H1 (cell line): Measurements from ENCODE around the gene BAHD1. TPM values are rescaled to one million over a fixed set of nuclear protein-coding genes. Genes with fewer than 3 reads are reported as not detected.

Source experiments
- CTCF ChIA-PET: fragments of 300-600 bp; sonication (Branson Sonifier 250); formaldehyde crosslinking; loops from one replicate; lab custom pipeline; 2021; ENCODE audit not compliant: partially characterized antibody; lab: Charles Lee
- POLR2A ChIA-PET: fragments of 300-600 bp; sonication (Branson Sonifier 250); formaldehyde crosslinking; loops from one replicate; lab custom pipeline; 2021; ENCODE audit warnings: inconsistent platforms; ENCODE audit not compliant: partially characterized antibody; lab: Charles Lee
- DNase-seq, 2 experiments: peaks; one replicate each; pipeline versions ENCODE4 v3.0.0 to v3.0.0-alpha.2; 2010 to 2022; ENCODE audit warnings: low spot score in 2 of 2, low read depth in 1 of 2, mixed read lengths in 1 of 2
- FAIRE-seq: peaks from 2 replicates; lab custom pipeline; 2011; peaks lifted over from hg19 to GRCh38; lab: Jason Lieb, UNC
- H2AFZ ChIP-seq: 2 replicates; pipeline ENCODE4 v1.8.1; 2012; ENCODE audit warnings: low read length, inconsistent platforms
- H2AK5ac ChIP-seq: 2 replicates; pipeline ENCODE4 v1.6.1; 2013; ENCODE audit warnings: low read depth, low read length
- H2BK120ac ChIP-seq: replicated peaks from 2 replicates; pipeline ENCODE3; 2013; ENCODE audit warnings: low read depth, low read length, inconsistent platforms
- H2BK12ac ChIP-seq: 2 replicates; pipeline ENCODE4 v1.6.1; 2013; ENCODE audit warnings: low read depth, low read length
- H2BK15ac ChIP-seq: 2 replicates; pipeline ENCODE4 v1.6.1; 2013; ENCODE audit warnings: low read length
- H2BK20ac ChIP-seq: 2 replicates; pipeline ENCODE4 v1.6.1; 2013; ENCODE audit warnings: low read length
- H2BK5ac ChIP-seq: 2 replicates; pipeline ENCODE4 v1.6.1; 2013; ENCODE audit warnings: low read depth, low read length
- H3K14ac ChIP-seq: 2 replicates; pipeline ENCODE4 v1.6.1; 2013; ENCODE audit warnings: inconsistent platforms; ENCODE audit not compliant: insufficient read length
- H3K18ac ChIP-seq: 2 replicates; pipeline ENCODE4 v1.6.1; 2013; ENCODE audit warnings: low read length; ENCODE audit errors: extremely low read depth
- H3K23ac ChIP-seq: 2 replicates; pipeline ENCODE4 v1.6.1; 2013; ENCODE audit warnings: inconsistent platforms; ENCODE audit not compliant: insufficient read length
- H3K23me2 ChIP-seq: 2 replicates; pipeline ENCODE4 v1.6.1; 2013; ENCODE audit warnings: low read depth, low read length
- H3K27ac ChIP-seq: 2 replicates; pipeline ENCODE4 v1.6.1; 2011; ENCODE audit warnings: low read depth, low read length, inconsistent platforms
- H3K27me3 ChIP-seq, 4 experiments: replicated peaks in 1 of 4; 1 replicate in 1 of 4; 2 replicates in 3 of 4; pipeline versions ENCODE4 v1.6.1 to v1.8.1; 2011 to 2013; ENCODE audit warnings: low read length in 3 of 4, mild to moderate bottlenecking in 3 of 4, inconsistent platforms in 2 of 4, mixed read lengths in 2 of 4, moderate library complexity in 1 of 4; ENCODE audit not compliant: control insufficient read depth in 3 of 4, insufficient read depth in 3 of 4; ENCODE audit errors: extremely low read depth in 1 of 4
- H3K36me3 ChIP-seq, 4 experiments: 2 replicates each; pipeline versions ENCODE4 v1.6.1 to v1.8.1; 2011 to 2013; ENCODE audit warnings: mild to moderate bottlenecking in 4 of 4, low read length in 3 of 4, moderate library complexity in 2 of 4, control low read depth in 1 of 4, inconsistent platforms in 1 of 4; ENCODE audit not compliant: insufficient read depth in 4 of 4, control insufficient read depth in 2 of 4
- H3K4ac ChIP-seq: replicated peaks from 2 replicates; pipeline ENCODE3; 2013; ENCODE audit warnings: low read length, low read depth, mixed read lengths, inconsistent platforms; ENCODE audit not compliant: insufficient read length
- H3K4me1 ChIP-seq, 4 experiments: replicated peaks in 1 of 4; 1 replicate in 1 of 4; 2 replicates in 3 of 4; pipeline versions ENCODE4 v1.6.1 to v1.8.1; 2011 to 2013; ENCODE audit warnings: low read length in 3 of 4, inconsistent platforms in 2 of 4, mixed read lengths in 1 of 4; ENCODE audit not compliant: insufficient read depth in 4 of 4, control insufficient read depth in 3 of 4
- H3K4me2 ChIP-seq, 2 experiments: 2 replicates each; pipeline versions ENCODE4 v1.6.1 to v1.8.1; 2011 to 2013; ENCODE audit warnings: low read depth in 2 of 2, low read length in 2 of 2, control low read depth in 1 of 2, inconsistent platforms in 1 of 2, mild to moderate bottlenecking in 1 of 2; ENCODE audit not compliant: insufficient read depth in 1 of 2
- H3K4me3 ChIP-seq, 4 experiments: fragments of 200-600, 300-600 bp in 1 of 4; sonication (generic), shearing (Covaris generic), sonication (Bioruptor Twin) in 1 of 4; 2 replicates each; pipeline versions ENCODE4 v1.5.1 to v1.8.1; 2011 to 2016; ENCODE audit warnings: low read length in 4 of 4, low read depth in 3 of 4, control low read depth in 2 of 4, inconsistent platforms in 2 of 4, mild to moderate bottlenecking in 2 of 4, mixed read lengths in 1 of 4, moderate library complexity in 1 of 4; ENCODE audit not compliant: insufficient read depth in 2 of 4; ENCODE audit errors: extremely low read depth in 1 of 4
- H3K56ac ChIP-seq: replicated peaks from 2 replicates; pipeline ENCODE3; 2013; ENCODE audit warnings: low read depth, mild to moderate bottlenecking, mixed read lengths, low read length, inconsistent platforms; ENCODE audit not compliant: insufficient read length
- H3K79me1 ChIP-seq: 2 replicates; pipeline ENCODE4 v1.6.1; 2013; ENCODE audit warnings: low read depth, low read length, control low read depth
- H3K79me2 ChIP-seq, 2 experiments: 2 replicates each; pipeline versions ENCODE4 v1.6.1 to v1.8.1; 2012 to 2013; ENCODE audit warnings: low read length in 2 of 2, mild to moderate bottlenecking in 2 of 2, inconsistent platforms in 1 of 2; ENCODE audit not compliant: insufficient read depth in 2 of 2, control insufficient read depth in 1 of 2
- H3K9ac ChIP-seq, 4 experiments: replicated peaks in 1 of 4; 1 replicate in 1 of 4; 2 replicates in 3 of 4; pipeline versions ENCODE4 v1.6.1 to v1.8.1; 2011 to 2013; ENCODE audit warnings: low read depth in 3 of 4, low read length in 3 of 4, control low read depth in 2 of 4, mild to moderate bottlenecking in 2 of 4, moderate library complexity in 2 of 4, inconsistent platforms in 1 of 4; ENCODE audit errors: extremely low read depth in 1 of 4
- H3K9me3 ChIP-seq, 2 experiments: 2 replicates each; pipeline versions ENCODE4 v1.6.1 to v1.8.1; 2012 to 2013; ENCODE audit warnings: mild to moderate bottlenecking in 2 of 2, moderate library complexity in 2 of 2, control low read depth in 1 of 2, inconsistent platforms in 1 of 2, low read depth in 1 of 2, low read length in 1 of 2, mixed read lengths in 1 of 2; ENCODE audit not compliant: insufficient read depth in 2 of 2
- H4K20me1 ChIP-seq, 2 experiments: replicated peaks in 1 of 2; 2 replicates each; pipeline versions ENCODE3 to v1.8.1; 2011 to 2013; ENCODE audit warnings: inconsistent platforms in 2 of 2, low read length in 2 of 2, mild to moderate bottlenecking in 1 of 2; ENCODE audit not compliant: insufficient read depth in 2 of 2, control insufficient read depth in 1 of 2
- H4K5ac ChIP-seq: 2 replicates; pipeline ENCODE4 v1.6.1; 2013; ENCODE audit warnings: low read length, low read depth, mixed read lengths, inconsistent platforms; ENCODE audit not compliant: insufficient read length
- H4K8ac ChIP-seq: 2 replicates; pipeline ENCODE4 v1.8.0; 2013; ENCODE audit warnings: mild to moderate bottlenecking, moderate library complexity, low read length, inconsistent platforms; ENCODE audit not compliant: insufficient read depth; ENCODE audit errors: extremely low read depth
- H4K91ac ChIP-seq: replicated peaks from 2 replicates; pipeline ENCODE3; 2013; ENCODE audit warnings: low read length, mixed read lengths, inconsistent platforms; ENCODE audit not compliant: insufficient read length
- EP300 ChIP-seq, 2 experiments: IDR thresholded peaks; 1 replicate in 1 of 2; 2 replicates in 1 of 2; pipeline ENCODE4 v1.6.1; 2011 to 2012; ENCODE audit warnings: low read depth in 2 of 2, low read length in 2 of 2, mild to moderate bottlenecking in 2 of 2, borderline replicate concordance in 1 of 2, inconsistent platforms in 1 of 2, moderate library complexity in 1 of 2
- HDAC6 ChIP-seq: IDR thresholded peaks from one replicate; pipeline ENCODE4 v1.7.1; 2012; ENCODE audit warnings: low read depth, mild to moderate bottlenecking, inconsistent platforms, low read length, moderate library complexity
- NANOG ChIP-seq: IDR thresholded peaks from 2 replicates; pipeline ENCODE4 v1.6.1; 2011; ENCODE audit warnings: low read length, low read depth, mild to moderate bottlenecking, inconsistent platforms; ENCODE audit not compliant: insufficient read depth, poor library complexity, severe bottlenecking
- NRF1 ChIP-seq: IDR thresholded peaks from 2 replicates; pipeline ENCODE4 v1.6.1; 2011; ENCODE audit warnings: mild to moderate bottlenecking, low read depth, low read length, improper control_type of control experiment
- POLR2AphosphoS5 ChIP-seq: IDR thresholded peaks from 2 replicates; pipeline ENCODE4 v1.6.1; 2011; ENCODE audit warnings: low read depth, low read length
- SIN3A ChIP-seq, 2 experiments: IDR thresholded peaks in 1 of 2; conservative IDR thresholded peaks in 1 of 2; 2 replicates each; pipeline ENCODE4 v1.6.1; 2011 to 2012; ENCODE audit warnings: low read length in 2 of 2, improper control_type of control experiment in 1 of 2, low read depth in 1 of 2, mild to moderate bottlenecking in 1 of 2
- WGBS, 2 experiments: shearing (Covaris generic) in 1 of 2; methylation state at CpG; one replicate each; pipeline versions ENCODE4 v1.1.6 to v1.1.7; 2013 to 2015; ENCODE audit warnings: low lambda C conversion rate in 2 of 2, mixed read lengths in 2 of 2, inconsistent platforms in 1 of 2, low coverage in 1 of 2, missing lambda C conversion rate in 1 of 2; ENCODE audit not compliant: insufficient replicate concordance in 2 of 2, insufficient coverage in 1 of 2, insufficient read length in 1 of 2; ENCODE audit errors: extremely low coverage in 1 of 2, missing lambda C conversion rate in 1 of 2; 5-methylcytosine and 5-hydroxymethylcytosine counted together
- polyA plus RNA-seq, 7 experiments: library from polyadenylated mRNA; depleted of rRNA in 3 of 7; stranded (reverse) in 5 of 7; unstranded in 2 of 7; fragments of >200 nt in 5 of 7; fragments of 200-250 nt in 2 of 7; gene quantifications; 1 replicate in 5 of 7; 2 replicates in 1 of 7; 4 replicates in 1 of 7; pipeline versions ENCODE4 v1.2.1 to v1.2.3, GENCODE V29; 2011 to 2013; ENCODE audit warnings: missing spikeins in 2 of 7, mixed read lengths in 2 of 7
- total RNA-seq: library from RNA; stranded (reverse); fragmentation: NEBNext Ultra II Directional; extraction: Animal tissue kit (Norgen Biotek cat#: 25700); gene quantifications from 2 replicates; pipeline ENCODE4 v1.2.1, GENCODE V29; 2021
- TF ChIP-seq, protein P1 (sequence below): IDR thresholded peaks from 2 replicates; pipeline ENCODE4 v1.6.1; 2011; ENCODE audit warnings: low read depth, mild to moderate bottlenecking, low read length; ENCODE audit not compliant: insufficient read depth

BAHD1 gene
- total and polyA plus RNA-seq, 2 of the 8 experiments (the other 6 are each of a cell fraction or from before 2014, with no cell fraction given): 15.0 to 38.9 TPM

GRCh38 chr15:40466426-40467260, 25.9 kb downstream of the BAHD1 start:
- H3K9ac ChIP-seq: no peak overlapping the region
- peaks cover 6% of the 10 kb centered on the region for H3K79me1 ChIP-seq
- H4K20me1 ChIP-seq: peaks cover 12 to 13% of the 10 kb centered on the region in 2 experiments
- FAIRE-seq (no peak), DNase-seq (no peak)
- no peak overlapping the region for H3K4ac ChIP-seq
- peaks cover 11% of the 10 kb centered on the region for H3K23me2 ChIP-seq
- no peak overlapping the region for H3K14ac ChIP-seq
- peaks cover 20 to 54% (median 41%) of the 10 kb centered on the region in 4 experiments; a peak in 7 of 8 replicates for H3K36me3 ChIP-seq
- no peak overlapping the region for H2BK20ac ChIP-seq
- no peak overlapping the region for H4K91ac ChIP-seq
- H3K4me3 ChIP-seq: no peak overlapping the region
- no peak overlapping the region for H2BK15ac ChIP-seq
- H3K27me3 ChIP-seq: no peaks in the 10 kb centered on the region
- ChIA-PET CTCF (interaction anchor here (0.6 to 1.4 kb wide), 4 partner anchors 9 to 177 kb away, joined by 3 to 4 read pairs (median 3); no protein-coding TSS in a partner anchor), POLR2A (interaction anchor here (1.1 to 2.0 kb wide), 3 partner anchors 17 to 50 kb away, joined by 3 to 5 read pairs (median 3); no protein-coding TSS in a partner anchor)
- peaks cover 0 to 11% (median 4%) of the 10 kb centered on the region in 4 experiments; a peak in 5 of 7 replicates for H3K4me1 ChIP-seq
- no peak overlapping the region for H4K5ac ChIP-seq
- no peak overlapping the region for H2BK120ac ChIP-seq
- H2BK12ac ChIP-seq: no peak overlapping the region
- no peak overlapping the region for H4K8ac ChIP-seq
- H3K79me2 ChIP-seq: peaks cover 0 to 5% of the 10 kb centered on the region in 2 experiments; a peak in 1 of 4 replicates
- no peak overlapping the region for H3K23ac ChIP-seq
- H3K27ac ChIP-seq: no peak overlapping the region
- H3K56ac ChIP-seq: no peak overlapping the region
- TF ChIP-seq SIN3A (conservative IDR thresholded peaks at IDR 0.05 in 1 of 2, IDR thresholded peaks at IDR 0.05 in 1 of 2; ENCODE audit: low read depth in 1 of 2, low read length in 2 of 2) (no peak), NANOG (no peak), NRF1 (no peak), POLR2AphosphoS5 (no peak), EP300 (IDR thresholded peaks at IDR 0.05; ENCODE audit: borderline replicate concordance in 1 of 2, low read depth in 2 of 2, low read length in 2 of 2) (no peak), HDAC6 (no peak)
- TF ChIP-seq, protein P1, sequence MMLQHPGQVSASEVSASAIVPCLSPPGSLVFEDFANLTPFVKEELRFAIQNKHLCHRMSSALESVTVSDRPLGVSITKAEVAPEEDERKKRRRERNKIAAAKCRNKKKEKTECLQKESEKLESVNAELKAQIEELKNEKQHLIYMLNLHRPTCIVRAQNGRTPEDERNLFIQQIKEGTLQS: no peak
- H3K18ac ChIP-seq: no peak overlapping the region
- no peak overlapping the region for H2AK5ac ChIP-seq
- H2AFZ ChIP-seq: no peak overlapping the region
- no peak overlapping the region; the same call in 1 of the 2 replicates for H2BK5ac ChIP-seq
- H3K9me3 ChIP-seq: no peaks in the 10 kb centered on the region
- no peak overlapping the region for H3K4me2 ChIP-seq
- 85% methylated on average over 7 of the region's 7 CpGs; no CpG with 5 or more reads in 1 of the 2 experiments for WGBS, 2 experiments
